GM18907 (cell line): ENCODE results near the gene MT1M.
"Not testable (repeated sequence)": the region's sequence is repeated elsewhere in the genome, so short reads cannot be mapped to it uniquely, and the experiment has no call there.

Source experiments
- ATAC-seq: cut with Tn5 transposase; IDR thresholded peaks from one replicate; pipeline ENCODE4 v1.9.1; 2021; ENCODE audit warnings: mild to moderate bottlenecking, moderate library complexity; ENCODE audit not compliant: unreplicated experiment

MT1M gene

GRCh38 chr16:56632156-56632847 lies at the start of gene MT1M:
MT1M (plus strand) TSS chr16:56632659; CDS start chr16:56632732, 73 bp downstream.
- ATAC-seq, result no peak

GRCh38 chr16:56582911-56583310 lies 49.5 kb upstream of the MT1M start:
- not testable (repeated sequence) for ATAC-seq

- ATAC-seq, result no peak
These were observed 48.9 kb upstream of the MT1M start for GRCh38 chr16:56583351-56584168.

GRCh38 chr16:56584276-56584675 lies 48.2 kb upstream of the MT1M start:
- no peak for ATAC-seq

- ATAC-seq, result no peak
These were observed 43.7 kb upstream of the MT1M start for GRCh38 chr16:56588781-56589140.

- ATAC-seq, result no peak
These were observed 43.1 kb upstream of the MT1M start, which contains the start of gene MT3 for GRCh38 chr16:56589141-56590039. MT3 (plus strand) TSS chr16:56589528; CDS start chr16:56589591, 63 bp downstream.

- no peak for ATAC-seq
These were observed 40.9 kb upstream of the MT1M start for GRCh38 chr16:56591377-56592060.

- no peak for ATAC-seq
These were observed 38.7 kb upstream of the MT1M start for GRCh38 chr16:56593573-56594291.

GRCh38 chr16:56594292-56594619 lies 38.2 kb upstream of the MT1M start:
- ATAC-seq, result no peak

GRCh38 chr16:56600398-56600999 lies 32.0 kb upstream of the MT1M start:
- no peak for ATAC-seq

- ATAC-seq, result no peak
These were observed 31.1 kb upstream of the MT1M start for GRCh38 chr16:56601325-56601724.

- no peak for ATAC-seq
These were observed 28.9 kb upstream of the MT1M start for GRCh38 chr16:56603589-56603988.

GRCh38 chr16:56604966-56605365 lies 27.5 kb upstream of the MT1M start:
- ATAC-seq, result no peak

- ATAC-seq, result no peak
These were observed 27.0 kb upstream of the MT1M start for GRCh38 chr16:56605475-56605874.

GRCh38 chr16:56606071-56606475 lies 26.4 kb upstream of the MT1M start:
- no peak for ATAC-seq

- ATAC-seq, result no peak
These were observed 25.9 kb upstream of the MT1M start for GRCh38 chr16:56606476-56607108.

- ATAC-seq, result no peak
These were observed 25.3 kb upstream of the MT1M start for GRCh38 chr16:56607109-56607618.

GRCh38 chr16:56607675-56608042 lies 24.8 kb upstream of the MT1M start:
- no peak for ATAC-seq
